PC-3 (cell line): ENCODE measurements around the gene LRRTM3. TPM values are rescaled to one million over a fixed set of nuclear protein-coding genes. Genes with fewer than 3 reads are reported as not detected.

Experiments used
- ATAC-seq: fragments of 200-7000 bp; cut with Tn5 transposase; 2 replicates; pipeline ENCODE4 v1.9.1; 2020; ENCODE audit warnings: mild to moderate bottlenecking, moderate library complexity
- BruUV-seq: library from RNA; stranded (reverse); fragments of 400-500 nt; replicated peaks from 2 replicates; lab custom pipeline; 2021; lab: Mats Ljungman, UMichigan
- CTCF ChIA-PET: fragments of 300-600 bp; sonication (Branson Sonifier 250); formaldehyde crosslinking; loops from one replicate; lab custom pipeline; 2022; ENCODE audit warnings: antibody characterized with exemption; lab: Charles Lee
- POLR2A ChIA-PET: fragments of 300-600 bp; sonication (Branson Sonifier 250); formaldehyde crosslinking; loops from one replicate; lab custom pipeline; 2022; ENCODE audit warnings: antibody characterized with exemption; ENCODE audit not compliant: unreplicated experiment; lab: Charles Lee
- DNase-seq: peaks from one replicate; pipeline ENCODE4 v3.0.0-alpha.2; 2015
- H2AFZ ChIP-seq: fragments of 300-600 bp; sonication (generic); 2 replicates; pipeline ENCODE4 v1.6.0; 2016; ENCODE audit warnings: antibody characterized with exemption, low read length
- H3F3A ChIP-seq: fragments of 300-600 bp; sonication (generic); one replicate; pipeline ENCODE4 v1.6.0; 2017; ENCODE audit warnings: antibody characterized with exemption, low read length, control low read depth, mild to moderate bottlenecking; ENCODE audit not compliant: unreplicated experiment
- H3K27ac ChIP-seq: fragments of 300-600 bp; sonication (generic); 2 replicates; pipeline ENCODE4 v1.5.1; 2016; ENCODE audit warnings: mild to moderate bottlenecking, low read length
- H3K27me3 ChIP-seq: fragments of 300-600 bp; sonication (generic); 2 replicates; pipeline ENCODE4 v1.6.1; 2016; ENCODE audit warnings: low read length, mixed read lengths
- H3K36me3 ChIP-seq: fragments of 300-600 bp; sonication (generic); 2 replicates; pipeline ENCODE4 v1.6.1; 2016; ENCODE audit warnings: low read depth, mixed run types, low read length, mixed read lengths
- H3K4me1 ChIP-seq: fragments of 300-600 bp; sonication (generic); 2 replicates; pipeline ENCODE4 v1.5.1; 2016; ENCODE audit warnings: low read length; ENCODE audit not compliant: insufficient read depth
- H3K4me2 ChIP-seq: fragments of 300-600 bp; sonication (generic); 2 replicates; pipeline ENCODE4 v1.6.0; 2016; ENCODE audit warnings: low read length
- H3K4me3 ChIP-seq: fragments of 300-600 bp; sonication (generic); 2 replicates; pipeline ENCODE4 v1.5.1; 2016; ENCODE audit warnings: mild to moderate bottlenecking, low read length, mixed read lengths
- H3K79me2 ChIP-seq: fragments of 300-600 bp; sonication (generic); 2 replicates; pipeline ENCODE4 v1.6.1; 2017; ENCODE audit warnings: low read length, mixed read lengths
- H3K9ac ChIP-seq: fragments of 300-600 bp; sonication (generic); 2 replicates; pipeline ENCODE4 v1.6.0; 2016; ENCODE audit warnings: mild to moderate bottlenecking, low read length
- H3K9me2 ChIP-seq: fragments of 300-600 bp; sonication (generic); replicated peaks from 2 replicates; pipeline ENCODE4 v1.6.1; 2016; ENCODE audit warnings: mixed run types, low read length, mixed read lengths
- H3K9me3 ChIP-seq: fragments of 300-600 bp; sonication (generic); 2 replicates; pipeline ENCODE4 v1.6.1; 2016; ENCODE audit warnings: low read length, mixed read lengths
- H4K20me1 ChIP-seq: fragments of 300-600 bp; sonication (generic); 2 replicates; pipeline ENCODE4 v1.6.1; 2016; ENCODE audit warnings: low read length, mixed read lengths
- CTCF ChIP-seq: fragments of 300-600 bp; sonication (generic); conservative IDR thresholded peaks from 2 replicates; pipeline ENCODE4 v1.5.1; 2017; ENCODE audit warnings: antibody characterized with exemption, low read depth, mild to moderate bottlenecking, low read length
- EZH2 ChIP-seq: fragments of 300-600 bp; sonication (generic); IDR thresholded peaks from one replicate; pipeline ENCODE4 v1.6.1; 2017; ENCODE audit warnings: antibody characterized with exemption, mild to moderate bottlenecking, low read length; ENCODE audit not compliant: unreplicated experiment
- EZH2phosphoT487 ChIP-seq: fragments of 300-600 bp; sonication (generic); IDR thresholded peaks from 2 replicates; pipeline ENCODE4 v1.6.1; 2018; ENCODE audit warnings: mild to moderate bottlenecking, antibody characterized with exemption, low read length, borderline replicate concordance
- intact Hi-C: fragments of 100-400 bp; cut with micrococcal nuclease; formaldehyde crosslinking; loops from 2 replicates; pipeline ENCODE4 v1.9.0; 2023
- total RNA-seq: library from RNA; depleted of rRNA; stranded (reverse); fragments of >200 nt; gene quantifications from 2 replicates; pipeline ENCODE4 v1.2.3, GENCODE V29; 2014

Gene LRRTM3
- total RNA-seq, 1 experiment from 2014 or later, result 0.15 TPM

GRCh38 chr10:67077376-67077775 lies 151.5 kb downstream of the LRRTM3 start:
- ChIA-PET POLR2A (no interaction called here), CTCF (no interaction called here)
- no peaks in the 10 kb centered on the region for H4K20me1 ChIP-seq
- no peak overlapping the region for H3K27ac ChIP-seq
- BruUV-seq, result no TSS peak
- H3K4me2 ChIP-seq, result no peak overlapping the region
- no peak overlapping the region for H3K9ac ChIP-seq
- H3K9me2 ChIP-seq, result no peaks in the 10 kb centered on the region
- TF ChIP-seq CTCF (no peak), EZH2 (no peak), EZH2phosphoT487 (no peak)
- H3K79me2 ChIP-seq, result no peaks in the 10 kb centered on the region
- peaks cover 72% of the 10 kb centered on the region for H3K27me3 ChIP-seq
- no peaks in the 10 kb centered on the region for H3F3A ChIP-seq
- no peak overlapping the region for H3K4me3 ChIP-seq
- no peaks in the 10 kb centered on the region for H3K36me3 ChIP-seq
- no peaks in the 10 kb centered on the region for H3K4me1 ChIP-seq
- H2AFZ ChIP-seq, result no peak overlapping the region
- intact Hi-C loops, result no loop called here
- no peak for ATAC-seq
- no peak for DNase-seq
- no peaks in the 10 kb centered on the region for H3K9me3 ChIP-seq

- BruUV-seq, result no TSS peak
- Histone ChIP-seq H3K9me2 (no peaks in the 10 kb centered on the region), H3F3A (no peaks in the 10 kb centered on the region), H3K27ac (no peak overlapping the region), H3K9me3 (no peaks in the 10 kb centered on the region), H3K36me3 (no peaks in the 10 kb centered on the region), H3K4me1 (no peaks in the 10 kb centered on the region), H3K27me3 (peaks cover 72% of the 10 kb centered on the region), H3K4me2 (no peak overlapping the region), H3K9ac (no peak overlapping the region), H3K4me3 (no peak overlapping the region), H4K20me1 (no peaks in the 10 kb centered on the region), H3K79me2 (no peaks in the 10 kb centered on the region), H2AFZ (no peak overlapping the region)
- DNase-seq (no peak), ATAC-seq (no peak)
- CTCF ChIA-PET, result no interaction called here
- POLR2A ChIA-PET, result no interaction called here
- intact Hi-C loops, result no loop called here
- TF ChIP-seq EZH2 (no peak), EZH2phosphoT487 (no peak), CTCF (no peak)
Measured at GRCh38 chr10:67079126-67079525, 153.3 kb downstream of the LRRTM3 start.

- H4K20me1 ChIP-seq, result no peaks in the 10 kb centered on the region
- no peak for DNase-seq
- ChIA-PET CTCF (no interaction called here), POLR2A (interaction anchor here (0.5 kb wide), 1 partner anchor 198 kb away, joined by 3 read pairs; no protein-coding TSS in a partner anchor)
- no peaks in the 10 kb centered on the region for H3K36me3 ChIP-seq
- TF ChIP-seq EZH2phosphoT487 (no peak), EZH2 (no peak), CTCF (no peak)
- no peaks in the 10 kb centered on the region for H3K79me2 ChIP-seq
- no peaks in the 10 kb centered on the region for H3F3A ChIP-seq
- no peak overlapping the region for H3K4me3 ChIP-seq
- no peaks in the 10 kb centered on the region for H3K9me3 ChIP-seq
- no peak overlapping the region for H3K9ac ChIP-seq
- H2AFZ ChIP-seq, result no peak overlapping the region
- H3K4me2 ChIP-seq, result no peak overlapping the region
- no TSS peak for BruUV-seq
- ATAC-seq, result no peak
- H3K27ac ChIP-seq, result no peak overlapping the region
- H3K27me3 ChIP-seq, result peaks cover 57% of the 10 kb centered on the region
- intact Hi-C loops, result no loop called here
- no peaks in the 10 kb centered on the region; the same call in 1 of the 2 replicates for H3K9me2 ChIP-seq
- H3K4me1 ChIP-seq, result no peaks in the 10 kb centered on the region
Measured at GRCh38 chr10:67086327-67087134, 160.7 kb downstream of the LRRTM3 start.
